Gastrocnemius medialis (tissue), 4 donors: ENCODE data around the gene FAM8A1.

Source experiments
- POLR2A ChIP-seq, 2 donors: fragments of 450-650 bp; IDR thresholded peaks; one replicate each; pipeline ENCODE4 v1.6.1; 2017; ENCODE audit warnings: antibody characterized with exemption in 2 of 2, mild to moderate bottlenecking in 2 of 2, moderate library complexity in 2 of 2
- TF ChIP-seq, protein P1 (sequence below), 5 experiments: fragments of 450-650 bp in 3 of 5; fragments of 200-600 bp in 2 of 5; sonication (generic) in 2 of 5; IDR thresholded peaks in 4 of 5; conservative IDR thresholded peaks in 1 of 5; 1 replicate in 4 of 5; 2 replicates in 1 of 5; pipeline ENCODE4 v1.5.1; 2016 to 2019; ENCODE audit warnings: antibody characterized with exemption in 5 of 5, mild to moderate bottlenecking in 3 of 5, moderate library complexity in 3 of 5

DNA sequence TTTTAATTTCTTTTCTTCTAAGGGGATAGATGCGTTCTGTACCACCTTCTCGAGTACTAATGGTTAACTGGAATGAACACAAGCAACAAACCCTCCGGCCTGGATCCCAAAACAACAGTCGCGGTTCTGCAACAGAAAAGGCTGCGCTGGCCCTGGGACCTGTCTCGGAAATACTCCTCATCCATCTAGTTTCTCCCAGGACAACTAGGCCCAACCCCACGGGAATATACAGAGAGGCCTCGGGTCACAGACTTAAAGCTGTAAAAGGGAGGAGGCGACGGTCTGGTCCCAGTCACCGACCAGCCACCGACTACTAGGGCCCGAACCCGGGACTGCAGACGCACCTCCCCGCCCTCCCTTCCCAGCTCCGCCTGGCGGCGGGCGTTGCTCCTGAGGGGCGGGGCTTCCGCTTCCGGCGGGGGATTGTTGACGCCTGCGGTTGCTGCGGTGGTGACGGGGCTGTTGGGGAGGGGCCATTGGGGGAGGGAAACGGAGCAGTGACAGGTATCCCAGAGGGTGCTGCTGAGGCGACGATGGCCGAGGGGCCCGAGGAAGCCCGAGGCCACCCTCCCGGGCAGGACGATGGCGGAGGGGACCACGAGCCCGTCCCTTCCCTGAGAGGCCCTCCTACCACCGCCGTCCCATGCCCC, at the start of gene FAM8A1:
- TF ChIP-seq, protein P1, sequence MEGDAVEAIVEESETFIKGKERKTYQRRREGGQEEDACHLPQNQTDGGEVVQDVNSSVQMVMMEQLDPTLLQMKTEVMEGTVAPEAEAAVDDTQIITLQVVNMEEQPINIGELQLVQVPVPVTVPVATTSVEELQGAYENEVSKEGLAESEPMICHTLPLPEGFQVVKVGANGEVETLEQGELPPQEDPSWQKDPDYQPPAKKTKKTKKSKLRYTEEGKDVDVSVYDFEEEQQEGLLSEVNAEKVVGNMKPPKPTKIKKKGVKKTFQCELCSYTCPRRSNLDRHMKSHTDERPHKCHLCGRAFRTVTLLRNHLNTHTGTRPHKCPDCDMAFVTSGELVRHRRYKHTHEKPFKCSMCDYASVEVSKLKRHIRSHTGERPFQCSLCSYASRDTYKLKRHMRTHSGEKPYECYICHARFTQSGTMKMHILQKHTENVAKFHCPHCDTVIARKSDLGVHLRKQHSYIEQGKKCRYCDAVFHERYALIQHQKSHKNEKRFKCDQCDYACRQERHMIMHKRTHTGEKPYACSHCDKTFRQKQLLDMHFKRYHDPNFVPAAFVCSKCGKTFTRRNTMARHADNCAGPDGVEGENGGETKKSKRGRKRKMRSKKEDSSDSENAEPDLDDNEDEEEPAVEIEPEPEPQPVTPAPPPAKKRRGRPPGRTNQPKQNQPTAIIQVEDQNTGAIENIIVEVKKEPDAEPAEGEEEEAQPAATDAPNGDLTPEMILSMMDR (IDR thresholded peaks at IDR 0.05 in 4 of 5, conservative IDR thresholded peaks at IDR 0.05 in 1 of 5) = peak; percentile 60 to 75 (median 69)
- TF ChIP-seq POLR2A (IDR thresholded peaks at IDR 0.05) = peak; percentile 84 to 85
